SK-N-SH (cell line): ENCODE data around the gene HSPA12A. TPM values are rescaled to one million over a fixed set of nuclear protein-coding genes. Genes with fewer than 3 reads are reported as not detected.

Experiments
- CTCF ChIA-PET: fragments of 300-600, 350-600 bp; formaldehyde crosslinking; extraction: SDS; loops from one replicate; lab custom pipeline; 2021; lab: Yijun Ruan, JAX
- POLR2A ChIA-PET: fragments of 350-600 bp; sonication (Branson Sonifier 250); formaldehyde crosslinking; extraction: SDS; loops from one replicate; lab custom pipeline; 2020; ENCODE audit warnings: antibody characterized with exemption, inconsistent platforms; lab: Yijun Ruan, JAX
- DNase-seq: peaks from one replicate; pipeline ENCODE4 v3.0.0; 2012
- H2AFZ ChIP-seq: fragments of 200-600 bp; sonication (generic); 2 replicates; pipeline ENCODE4 v1.8.1; 2016; ENCODE audit warnings: antibody characterized with exemption, mild to moderate bottlenecking, low read depth
- H3F3A ChIP-seq: fragments of 200-600 bp; sonication (generic); replicated peaks from 2 replicates; pipeline ENCODE3; 2016; ENCODE audit warnings: antibody characterized with exemption, mild to moderate bottlenecking; ENCODE audit not compliant: insufficient read depth
- H3K27ac ChIP-seq, 2 experiments: fragments of 200-500 bp in 1 of 2; fragments of 200-600 bp in 1 of 2; sonication (Bioruptor generic) in 1 of 2; sonication (generic), shearing (Covaris generic) in 1 of 2; 2 replicates each; pipeline versions ENCODE4 v1.5.1 to v1.6.1; 2014 to 2016; ENCODE audit warnings: low read depth in 2 of 2, inconsistent platforms in 1 of 2, low read length in 1 of 2, mild to moderate bottlenecking in 1 of 2, mixed read lengths in 1 of 2
- H3K27me3 ChIP-seq: fragments of 200-600 bp; sonication (generic), shearing (Covaris generic); 2 replicates; pipeline ENCODE4 v1.6.1; 2016; ENCODE audit warnings: mixed run types; ENCODE audit not compliant: insufficient read depth
- H3K36me3 ChIP-seq, 2 experiments: fragments of 200-500 bp in 1 of 2; fragments of 200-600 bp in 1 of 2; sonication (Bioruptor generic) in 1 of 2; sonication (generic) in 1 of 2; replicated peaks in 1 of 2; 2 replicates each; pipeline versions ENCODE3 to v1.5.1; 2014 to 2016; ENCODE audit warnings: low read length in 1 of 2, mild to moderate bottlenecking in 1 of 2; ENCODE audit not compliant: insufficient read depth in 2 of 2, control insufficient read depth in 1 of 2
- H3K4me1 ChIP-seq, 2 experiments: fragments of 200-500 bp in 1 of 2; fragments of 200-600 bp in 1 of 2; sonication (Bioruptor generic) in 1 of 2; sonication (generic), shearing (Covaris generic) in 1 of 2; 2 replicates each; pipeline versions ENCODE4 v1.5.1 to v1.6.1; 2014 to 2016; ENCODE audit warnings: low read depth in 1 of 2, low read length in 1 of 2, mixed run types in 1 of 2; ENCODE audit not compliant: insufficient read depth in 2 of 2, control insufficient read depth in 1 of 2
- H3K4me2 ChIP-seq: fragments of 200-600 bp; sonication (generic), shearing (Covaris generic); 2 replicates; pipeline ENCODE4 v1.6.1; 2017; ENCODE audit warnings: mixed run types
- H3K4me3 ChIP-seq, 2 experiments: fragments of 200-500 bp in 1 of 2; fragments of 200-600 bp in 1 of 2; sonication (Bioruptor generic) in 1 of 2; sonication (generic), shearing (Covaris generic) in 1 of 2; 2 replicates each; pipeline versions ENCODE4 v1.5.1 to v1.8.1; 2014 to 2016; ENCODE audit warnings: low read depth in 2 of 2, inconsistent platforms in 1 of 2, low read length in 1 of 2, mild to moderate bottlenecking in 1 of 2, mixed read lengths in 1 of 2, moderate library complexity in 1 of 2
- H3K79me2 ChIP-seq: fragments of 200-600 bp; sonication (generic); 2 replicates; pipeline ENCODE4 v1.8.1; 2017; ENCODE audit warnings: mild to moderate bottlenecking; ENCODE audit not compliant: insufficient read depth
- H3K9ac ChIP-seq: fragments of 200-600 bp; sonication (generic); 2 replicates; pipeline ENCODE4 v1.6.1; 2017; ENCODE audit warnings: mixed run types
- H3K9me2 ChIP-seq: fragments of 200-600 bp; sonication (generic); 2 replicates; pipeline ENCODE4 v1.6.1; 2017; ENCODE audit warnings: mixed run types
- H3K9me3 ChIP-seq: fragments of 200-600 bp; sonication (generic); 2 replicates; pipeline ENCODE4 v1.6.1; 2017; ENCODE audit warnings: mixed run types, mild to moderate bottlenecking, moderate library complexity
- H4K20me1 ChIP-seq: fragments of 200-600 bp; sonication (generic); 2 replicates; pipeline ENCODE4 v1.6.1; 2017; ENCODE audit warnings: mild to moderate bottlenecking, mixed run types; ENCODE audit not compliant: insufficient read depth
- ELF1 ChIP-seq: IDR thresholded peaks from 2 replicates; pipeline ENCODE4 v1.4.0; 2012
- EZH2phosphoT487 ChIP-seq: fragments of 200-600 bp; sonication (generic); IDR thresholded peaks from 2 replicates; pipeline ENCODE4 v1.6.1; 2017; ENCODE audit warnings: low read depth, mixed run types, mild to moderate bottlenecking, antibody characterized with exemption, moderate library complexity, borderline replicate concordance
- FOSL2 ChIP-seq: IDR thresholded peaks from 2 replicates; pipeline ENCODE4 v1.4.0; 2012; ENCODE audit warnings: low read depth, mild to moderate bottlenecking, moderate library complexity, borderline replicate concordance
- FOXJ3 ChIP-seq: sonication (generic); formaldehyde crosslinking; IDR thresholded peaks from 2 replicates; pipeline ENCODE4 v1.5.1; 2020; ENCODE audit warnings: mild to moderate bottlenecking, missing genetic modification reagents
- JUND ChIP-seq: IDR thresholded peaks from 2 replicates; pipeline ENCODE4 v1.4.0; 2012
- MEF2A ChIP-seq: IDR thresholded peaks from 2 replicates; pipeline ENCODE4 v1.4.0; 2012; ENCODE audit warnings: low read depth, borderline replicate concordance
- MXI1 ChIP-seq: IDR thresholded peaks from 2 replicates; pipeline ENCODE4 v1.6.1; 2012; ENCODE audit warnings: mild to moderate bottlenecking, low read depth, low read length, improper control_type of control experiment
- NFIC ChIP-seq: IDR thresholded peaks from 2 replicates; pipeline ENCODE4 v1.4.0; 2012; ENCODE audit warnings: borderline replicate concordance
- PBX3 ChIP-seq: IDR thresholded peaks from 2 replicates; pipeline ENCODE4; 2012
- RAD21 ChIP-seq: IDR thresholded peaks from 2 replicates; pipeline ENCODE4 v1.6.1; 2012; ENCODE audit warnings: mild to moderate bottlenecking, low read length
- RCOR1 ChIP-seq: fragments of 150-350 bp; IDR thresholded peaks from 2 replicates; pipeline ENCODE4 v1.6.1; 2017; ENCODE audit warnings: antibody characterized with exemption, low read length
- RFX5 ChIP-seq: IDR thresholded peaks from 2 replicates; pipeline ENCODE4 v1.6.1; 2012; ENCODE audit warnings: mild to moderate bottlenecking, improper control_type of control experiment, low read length
- RXRA ChIP-seq: IDR thresholded peaks from 2 replicates; pipeline ENCODE4 v1.4.0; 2012; ENCODE audit warnings: low read depth, mild to moderate bottlenecking, borderline replicate concordance
- SIN3A ChIP-seq: IDR thresholded peaks from 2 replicates; pipeline ENCODE4 v1.6.1; 2012; ENCODE audit warnings: low read depth, mild to moderate bottlenecking, low read length, moderate library complexity, borderline replicate concordance
- SMC3 ChIP-seq: IDR thresholded peaks from 2 replicates; pipeline ENCODE4 v1.6.1; 2012; ENCODE audit warnings: low read depth, low read length, improper control_type of control experiment
- TAF1 ChIP-seq: IDR thresholded peaks from 2 replicates; pipeline ENCODE4 v1.6.1; 2012; ENCODE audit warnings: low read depth, mild to moderate bottlenecking, low read length, moderate library complexity, borderline replicate concordance
- TCF12 ChIP-seq: IDR thresholded peaks from 2 replicates; pipeline ENCODE4 v1.4.0; 2012
- ZBTB33 ChIP-seq: IDR thresholded peaks from 2 replicates; pipeline ENCODE4 v1.4.0; 2012; ENCODE audit warnings: low read depth, borderline replicate concordance
- WGBS: methylation state at CpG from one replicate; pipeline ENCODE4 v1.1.6; 2017; ENCODE audit warnings: low lambda C conversion rate; 5-methylcytosine and 5-hydroxymethylcytosine counted together
- polyA plus RNA-seq, 3 experiments: library from polyadenylated mRNA; depleted of rRNA; stranded (reverse); fragments of >200 nt; gene quantifications; 2 replicates each; pipeline ENCODE4 v1.2.3, GENCODE V29; 2012
- TF ChIP-seq, protein P1 (sequence below): fragments of 150-350 bp; IDR thresholded peaks from 2 replicates; pipeline ENCODE4 v1.6.1; 2016; ENCODE audit warnings: mild to moderate bottlenecking, low read depth, low read length

Gene HSPA12A
- polyA plus RNA-seq, 1 of the 3 experiments (the other 2 are of a cell fraction) = 2.9 TPM

- no peak overlapping the region for H3K4me3 ChIP-seq
- no peaks in the 10 kb centered on the region for H3K79me2 ChIP-seq
- peaks cover 0 to 13% of the 10 kb centered on the region in 2 experiments; a peak in 1 of 4 replicates for H3K4me1 ChIP-seq
- ChIA-PET POLR2A (no interaction called here), CTCF (interaction anchor here (1.3 to 2.5 kb wide), 2 partner anchors 44 to 53 kb away, joined by 4 to 17 read pairs; no protein-coding TSS in a partner anchor)
- H4K20me1 ChIP-seq = no peaks in the 10 kb centered on the region
- H3K36me3 ChIP-seq = no peaks in the 10 kb centered on the region
- no peak overlapping the region for H3K27ac ChIP-seq
- H3K4me2 ChIP-seq = no peak overlapping the region
- no peaks in the 10 kb centered on the region for H3K27me3 ChIP-seq
- H3K9me2 ChIP-seq = no peaks in the 10 kb centered on the region
- no peak overlapping the region for H2AFZ ChIP-seq
- TF ChIP-seq SIN3A (no peak), RCOR1 (no peak), MXI1 (no peak), RXRA (no peak), NFIC (no peak), SMC3 (no peak), PBX3 (no peak), MEF2A (no peak), RAD21 (no peak), TCF12 (no peak), EZH2phosphoT487 (no peak), FOSL2 (no peak), FOXJ3 (CRISPR knock-in tag) (no peak), JUND (no peak), RFX5 (no peak), TAF1 (no peak), ELF1 (no peak), ZBTB33 (no peak)
- TF ChIP-seq, protein P1, sequence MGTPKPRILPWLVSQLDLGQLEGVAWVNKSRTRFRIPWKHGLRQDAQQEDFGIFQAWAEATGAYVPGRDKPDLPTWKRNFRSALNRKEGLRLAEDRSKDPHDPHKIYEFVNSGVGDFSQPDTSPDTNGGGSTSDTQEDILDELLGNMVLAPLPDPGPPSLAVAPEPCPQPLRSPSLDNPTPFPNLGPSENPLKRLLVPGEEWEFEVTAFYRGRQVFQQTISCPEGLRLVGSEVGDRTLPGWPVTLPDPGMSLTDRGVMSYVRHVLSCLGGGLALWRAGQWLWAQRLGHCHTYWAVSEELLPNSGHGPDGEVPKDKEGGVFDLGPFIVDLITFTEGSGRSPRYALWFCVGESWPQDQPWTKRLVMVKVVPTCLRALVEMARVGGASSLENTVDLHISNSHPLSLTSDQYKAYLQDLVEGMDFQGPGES = no peak
- TF ChIP-seq, all 33 proteins: peak for 0
- DNase-seq = no peak
- 92% methylated on average over 8 of the region's 12 CpGs for WGBS
- no peak overlapping the region for H3K9ac ChIP-seq
- no peaks in the 10 kb centered on the region for H3K9me3 ChIP-seq
- no peaks in the 10 kb centered on the region for H3F3A ChIP-seq
Measured at GRCh38 chr10:116744163-116744753, 1.9 kb upstream of the HSPA12A start.
